ENCODE results near the gene CBX4.
A peak's percentile ranks its signal among the peaks of the same experiment; 100 is the strongest.
"Not testable (repeated sequence)": the region's sequence is repeated elsewhere in the genome, so short reads cannot be mapped to it uniquely, and the experiment has no call there.

The CBX4 gene

DNA sequence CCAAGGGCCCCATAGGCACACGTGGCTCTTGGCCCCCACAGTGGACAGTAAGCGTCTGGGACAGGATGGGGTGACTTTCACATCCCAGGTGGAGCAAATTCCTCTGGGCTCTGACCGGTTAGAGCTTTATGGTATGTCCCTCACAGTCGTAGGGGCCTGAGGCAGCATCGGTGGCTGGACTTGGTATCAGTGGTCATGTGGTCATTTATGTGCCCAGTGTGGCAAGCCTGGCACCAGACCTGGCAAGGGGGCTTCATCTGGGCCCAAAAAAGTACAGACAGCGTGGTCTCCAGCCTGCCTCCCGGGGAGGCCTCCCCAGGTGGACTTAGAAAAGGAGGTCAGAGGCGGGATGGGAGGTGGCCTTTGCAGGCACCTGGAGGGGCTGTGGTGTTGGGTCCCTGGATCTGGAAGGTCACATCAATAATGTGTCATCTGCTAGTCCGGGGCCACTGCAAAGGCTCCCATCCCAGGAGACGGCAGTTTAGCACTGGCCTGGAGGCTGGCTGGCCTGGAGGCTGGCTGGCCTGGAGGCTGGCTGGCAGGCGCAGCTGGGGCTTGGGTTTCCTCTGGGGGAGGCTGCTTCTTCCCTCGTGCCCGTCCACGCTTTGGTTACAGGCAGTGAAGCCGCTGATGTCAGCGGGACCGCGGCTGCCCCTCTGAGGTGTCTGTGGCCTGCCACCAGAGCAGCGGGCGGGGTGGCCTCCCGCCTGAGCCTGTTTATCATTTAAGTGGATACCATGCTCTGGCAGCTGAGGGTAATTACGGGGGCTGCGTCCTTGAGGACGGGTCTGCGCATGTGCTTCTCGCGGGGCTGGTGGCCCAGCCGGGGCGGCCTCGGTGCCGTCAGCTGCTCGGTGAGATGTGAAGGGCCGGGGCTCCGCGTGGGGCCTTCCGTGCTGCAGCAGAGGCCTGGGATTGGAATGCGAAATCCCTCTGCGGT lies 20.7 kb upstream of the CBX4 start:
- DNase-seq (ENCODE audit: low spot score): no peak

- DNase-seq (ENCODE audit: low spot score): no peak
Measured at GRCh38 chr17:79857095-79857494, 17.9 kb upstream of the CBX4 start.

GRCh38 chr17:79855331-79856124 lies 16.3 kb upstream of the CBX4 start:
- DNase-seq (ENCODE audit: low spot score): no peak

GRCh38 chr17:79854080-79855060 lies 15.1 kb upstream of the CBX4 start:
- DNase-seq (ENCODE audit: low spot score): no peak

GRCh38 chr17:79853168-79853567 lies 13.9 kb upstream of the CBX4 start:
- not testable (repeated sequence) for DNase-seq (ENCODE audit: low spot score)

DNA sequence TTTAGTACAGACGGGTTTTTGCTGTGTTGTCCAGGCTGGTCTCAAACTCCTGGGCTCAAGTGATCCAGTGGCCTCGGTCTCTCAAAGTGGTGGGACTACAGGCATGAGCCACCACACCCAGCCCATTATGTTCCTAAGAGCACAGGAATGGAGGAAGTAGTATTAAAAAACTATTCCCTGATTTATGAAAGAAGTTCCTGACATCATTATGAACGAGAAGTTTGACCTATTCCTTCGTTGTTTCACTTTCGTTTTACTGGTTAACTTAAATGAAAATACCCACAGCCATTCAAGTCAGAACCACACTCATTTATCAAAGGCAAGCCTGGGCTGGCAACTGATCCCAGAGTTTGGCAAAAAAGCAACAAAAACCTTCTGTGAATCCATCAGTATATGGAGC lies 13.5 kb upstream of the CBX4 start:
- no peak for DNase-seq (ENCODE audit: low spot score)

DNA sequence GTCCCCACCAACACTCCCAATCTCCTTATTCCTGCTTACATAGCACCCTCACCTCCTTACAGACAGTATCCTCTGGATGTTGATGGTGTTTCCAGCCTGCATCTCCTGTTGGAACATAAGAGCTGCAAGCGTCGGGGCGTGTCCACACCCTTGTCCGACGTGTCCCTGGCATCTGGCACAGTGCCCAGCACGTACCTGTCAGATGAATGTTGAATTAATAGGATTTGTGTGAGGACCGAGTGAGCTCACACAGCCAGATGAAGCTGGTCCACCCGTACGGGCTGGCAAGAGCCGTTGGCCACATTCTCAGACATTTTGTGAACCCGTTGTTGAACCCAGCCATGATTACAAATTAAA lies 12.2 kb upstream of the CBX4 start:
- no peak for DNase-seq (ENCODE audit: low spot score)

DNA sequence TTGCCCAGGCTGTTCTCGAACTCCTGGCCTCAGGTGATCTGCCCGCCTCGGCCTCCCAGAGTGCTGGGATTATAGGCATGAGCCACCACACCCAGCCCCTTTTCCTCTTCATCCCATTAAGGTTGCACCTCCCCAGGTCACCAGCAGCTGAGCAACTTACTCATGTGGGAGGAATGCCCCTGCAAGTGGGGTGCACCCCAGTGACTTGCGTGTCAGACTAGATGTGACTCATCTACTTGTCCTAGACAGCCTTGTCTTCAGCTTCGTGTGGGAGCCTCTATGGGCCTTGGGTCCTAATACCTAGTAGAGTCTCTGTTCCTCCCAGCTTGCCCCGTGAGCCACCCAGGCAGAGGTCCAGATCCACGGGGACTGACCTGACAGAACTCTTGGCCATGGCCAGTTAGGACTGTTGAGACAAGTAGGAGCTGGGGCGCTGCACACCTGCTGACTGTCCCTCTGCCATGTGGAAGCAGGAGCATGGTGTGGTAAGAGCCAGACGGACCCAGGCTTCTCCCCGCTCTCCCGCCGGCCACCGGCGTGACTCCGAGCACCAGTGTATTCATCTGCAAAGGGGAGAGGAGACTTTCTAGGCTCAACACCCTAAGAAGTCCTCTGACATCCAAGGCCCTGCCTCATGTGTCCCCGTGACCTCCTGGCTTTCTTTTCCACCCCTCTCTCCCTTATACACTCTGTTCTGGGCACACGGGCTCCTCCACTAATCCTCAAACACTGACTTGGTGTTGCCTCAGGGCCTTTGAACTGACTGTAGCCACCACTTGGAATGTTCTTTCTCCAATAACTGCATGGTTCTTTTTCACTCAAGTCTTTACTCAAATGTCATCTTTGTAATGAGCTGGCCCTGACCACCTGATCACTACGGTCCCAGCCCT lies 11.6 kb upstream of the CBX4 start:
- peak; percentile 71 for DNase-seq (ENCODE audit: low spot score)

DNA sequence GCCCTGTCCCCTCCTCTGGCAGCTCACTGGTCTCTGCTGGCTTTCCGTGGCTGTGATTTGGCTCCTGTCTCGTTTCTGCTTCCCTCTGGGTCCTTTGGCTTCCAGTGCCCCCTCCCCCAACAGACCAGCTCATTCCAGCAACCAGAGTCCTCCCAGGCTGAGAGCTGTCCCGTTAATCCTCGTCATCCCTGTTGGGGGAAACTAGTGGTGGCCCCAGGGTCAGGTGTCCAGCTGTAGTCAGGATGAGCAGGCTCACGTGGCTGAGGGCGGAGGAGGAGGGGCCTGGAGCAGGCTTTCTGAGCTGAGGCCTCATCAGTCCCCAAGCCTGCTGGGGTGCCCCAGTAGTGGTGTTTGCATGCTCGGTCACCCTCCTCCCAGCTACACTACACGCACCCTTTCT lies 10.7 kb upstream of the CBX4 start:
- no peak for DNase-seq (ENCODE audit: low spot score)

GRCh38 chr17:79848370-79848766 lies 9.1 kb upstream of the CBX4 start:
- DNase-seq (ENCODE audit: low spot score): no peak

DNA sequence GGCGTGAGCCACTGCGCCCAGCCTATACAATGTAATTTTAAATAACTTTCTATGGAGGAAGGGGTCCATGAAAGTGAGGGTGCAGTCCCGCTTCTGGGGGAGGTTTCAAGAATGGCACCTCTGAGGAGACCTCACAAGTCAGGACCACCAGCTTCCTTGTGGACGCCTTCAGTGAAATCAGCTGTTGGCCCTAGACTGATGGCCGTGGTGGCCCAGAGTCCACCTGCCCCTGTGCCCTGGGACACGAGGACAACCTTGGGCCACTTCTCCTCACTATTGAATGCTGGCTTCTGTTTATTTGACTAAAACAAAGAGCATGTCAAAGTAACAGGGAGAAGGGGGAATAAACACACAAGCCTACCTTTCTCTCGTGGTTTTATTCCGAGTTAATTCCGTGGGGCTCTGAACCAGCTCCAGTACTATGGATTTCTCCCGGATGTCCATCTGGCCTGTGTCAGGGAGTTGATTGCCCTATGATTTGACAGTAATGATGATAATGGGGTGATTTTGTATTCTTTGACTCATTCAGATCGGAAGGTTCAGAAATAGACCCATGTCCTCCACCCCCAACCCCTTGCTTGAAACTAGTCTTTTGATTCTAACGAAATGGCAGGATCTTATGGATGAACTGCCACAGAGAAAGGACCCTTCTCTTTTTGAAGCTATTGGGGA lies 8.6 kb upstream of the CBX4 start:
- DNase-seq (ENCODE audit: low spot score): no peak

DNA sequence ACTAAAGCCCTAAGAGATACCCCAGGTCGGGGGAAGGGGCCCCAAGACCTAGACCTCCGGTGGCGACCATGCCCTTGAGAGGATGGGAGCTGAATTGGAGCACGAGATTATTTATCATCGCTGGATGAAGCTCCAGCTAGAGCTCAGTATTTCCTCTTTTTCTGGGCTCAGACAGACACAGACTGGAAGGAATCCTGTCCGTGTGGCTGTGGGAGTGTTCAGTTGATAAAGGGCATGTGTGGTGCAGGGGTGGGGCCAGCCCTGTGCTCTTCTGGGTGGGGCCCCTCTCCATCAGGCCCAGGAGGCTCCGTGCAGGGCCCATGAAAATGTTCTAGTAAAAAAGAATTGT lies 6.3 kb upstream of the CBX4 start:
- DNase-seq (ENCODE audit: low spot score): peak; percentile 80

DNA sequence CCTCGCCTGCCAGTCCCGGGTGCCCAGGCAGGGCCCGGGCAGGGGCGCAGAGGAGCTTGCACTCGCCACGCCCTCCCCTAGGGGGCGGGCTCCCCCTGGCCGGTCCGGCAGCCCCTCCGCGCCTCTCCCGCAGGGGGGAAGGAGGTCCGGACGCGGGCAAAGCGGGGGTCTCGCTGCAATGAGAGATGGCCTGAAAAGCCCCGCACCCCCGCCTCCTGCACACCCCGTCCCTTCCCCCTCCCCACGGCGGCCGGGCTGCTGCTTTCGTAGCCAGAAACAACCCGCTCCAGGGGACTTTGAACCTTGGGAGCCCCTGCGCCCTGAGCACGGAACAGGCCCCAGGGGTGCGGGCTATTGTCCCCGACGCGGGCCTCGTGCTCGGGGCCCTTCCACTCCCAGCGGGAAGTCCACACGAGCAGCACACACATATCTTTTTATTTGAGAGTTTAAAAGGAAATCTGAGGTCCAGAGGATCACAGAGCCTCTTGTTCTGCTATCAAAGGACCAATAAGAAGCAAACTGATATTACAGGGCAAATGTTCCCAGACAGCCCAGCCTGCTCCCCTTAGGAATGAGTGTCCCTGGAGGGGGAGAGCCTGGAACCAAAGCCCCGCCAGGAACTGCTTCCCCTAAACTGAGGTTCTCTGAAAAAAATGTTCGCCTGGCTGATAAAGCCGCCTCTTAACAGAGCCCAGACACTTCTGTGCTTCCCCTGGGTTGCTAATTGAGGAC lies 5.8 kb upstream of the CBX4 start:
- DNase-seq (ENCODE audit: low spot score): peak; percentile 88

- DNase-seq (ENCODE audit: low spot score): peak; percentile 92
Measured at GRCh38 chr17:79843816-79844800, 4.9 kb upstream of the CBX4 start.

GRCh38 chr17:79843474-79843815 lies 4.2 kb upstream of the CBX4 start:
- DNase-seq (ENCODE audit: low spot score): no peak

DNA sequence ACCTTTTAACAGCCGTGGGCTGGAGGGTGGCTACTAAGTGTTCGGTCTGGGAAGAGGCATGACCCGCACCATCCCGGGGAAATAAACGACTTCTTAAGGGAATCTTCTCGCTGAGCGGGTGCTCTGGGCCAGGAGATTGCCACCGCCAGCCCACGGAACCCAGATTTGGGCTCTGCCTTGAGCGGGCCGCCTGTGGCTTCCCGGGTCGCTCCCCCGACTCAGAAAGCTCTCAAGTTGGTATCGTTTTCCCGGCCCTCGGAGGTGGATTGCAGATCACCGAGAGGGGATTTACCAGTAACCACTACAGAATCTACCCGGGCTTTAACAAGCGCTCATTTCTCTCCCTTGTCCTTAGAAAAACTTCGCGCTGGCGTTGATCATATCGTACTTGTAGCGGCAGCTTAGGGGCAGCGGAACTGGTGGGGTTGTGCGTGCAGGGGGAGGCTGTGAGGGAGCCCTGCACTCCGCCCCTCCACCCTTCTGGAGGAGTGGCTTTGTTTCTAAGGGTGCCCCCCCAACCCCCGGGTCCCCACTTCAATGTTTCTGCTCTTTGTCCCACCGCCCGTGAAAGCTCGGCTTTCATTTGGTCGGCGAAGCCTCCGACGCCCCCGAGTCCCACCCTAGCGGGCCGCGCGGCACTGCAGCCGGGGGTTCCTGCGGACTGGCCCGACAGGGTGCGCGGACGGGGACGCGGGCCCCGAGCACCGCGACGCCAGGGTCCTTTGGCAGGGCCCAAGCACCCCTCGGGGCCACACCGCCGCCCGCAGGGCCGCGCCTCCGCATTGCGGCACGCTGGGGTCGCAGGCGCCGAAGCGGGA lies 3.6 kb upstream of the CBX4 start:
- no peak for DNase-seq (ENCODE audit: low spot score)

- no peak for DNase-seq (ENCODE audit: low spot score)
Measured at GRCh38 chr17:79842136-79842655, 3.0 kb upstream of the CBX4 start.

Data from GM03348 (cell line).